Prostate gland (tissue), 2 donors: ENCODE results near the gene ARF4.

Source experiments
- CTCF ChIP-seq, 4 experiments: fragments of 200-600 bp in 2 of 4; fragments of 450-650 bp in 2 of 4; sonication (generic) in 2 of 4; IDR thresholded peaks; 1 replicate in 3 of 4; 2 replicates in 1 of 4; pipeline ENCODE4 v1.5.1; 2016 to 2019; ENCODE audit warnings: antibody characterized with exemption in 4 of 4, mild to moderate bottlenecking in 2 of 4, moderate library complexity in 2 of 4
- POLR2A ChIP-seq: fragments of 450-650 bp; IDR thresholded peaks from one replicate; pipeline ENCODE4 v1.6.1; 2016; ENCODE audit warnings: antibody characterized with exemption, mild to moderate bottlenecking

DNA sequence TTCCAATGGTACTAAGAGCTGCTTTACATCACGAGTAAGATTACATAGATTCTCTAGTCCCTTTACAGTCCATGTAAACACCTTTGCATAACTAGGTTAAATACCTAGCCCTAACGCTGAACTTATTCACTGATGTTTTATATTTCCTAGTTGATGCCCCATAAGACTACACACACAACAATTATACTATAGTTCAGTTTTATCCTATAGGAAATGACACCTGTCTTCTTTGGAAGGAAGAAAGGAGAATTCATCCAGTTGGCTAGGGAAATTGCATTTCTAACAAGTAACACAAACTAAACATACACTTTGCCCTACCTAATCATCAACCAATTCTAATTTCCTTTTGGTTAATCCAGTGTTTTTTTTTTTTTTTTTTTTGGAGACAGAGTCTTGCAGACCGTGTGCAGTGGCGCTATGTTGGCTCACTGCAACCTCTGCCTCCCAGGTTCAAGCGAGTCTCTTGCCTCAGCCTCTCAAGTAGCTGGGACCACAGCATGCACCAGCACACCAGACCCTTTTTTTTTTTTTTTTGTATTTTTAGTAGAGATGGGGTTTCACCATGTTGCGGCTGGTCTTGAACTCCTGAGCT is 27.2 kb downstream of the ARF4 start:
- TF ChIP-seq CTCF (IDR thresholded peaks at IDR 0.05) (no peak), POLR2A (no peak)
